ENCODE measurements around the gene RIPPLY1. TPM values are rescaled to one million over a fixed set of nuclear protein-coding genes. Genes with fewer than 3 reads are reported as not detected.

RIPPLY1 gene
- total and polyA plus RNA-seq, 3 experiments from 2014 or later, result not detected

DNA sequence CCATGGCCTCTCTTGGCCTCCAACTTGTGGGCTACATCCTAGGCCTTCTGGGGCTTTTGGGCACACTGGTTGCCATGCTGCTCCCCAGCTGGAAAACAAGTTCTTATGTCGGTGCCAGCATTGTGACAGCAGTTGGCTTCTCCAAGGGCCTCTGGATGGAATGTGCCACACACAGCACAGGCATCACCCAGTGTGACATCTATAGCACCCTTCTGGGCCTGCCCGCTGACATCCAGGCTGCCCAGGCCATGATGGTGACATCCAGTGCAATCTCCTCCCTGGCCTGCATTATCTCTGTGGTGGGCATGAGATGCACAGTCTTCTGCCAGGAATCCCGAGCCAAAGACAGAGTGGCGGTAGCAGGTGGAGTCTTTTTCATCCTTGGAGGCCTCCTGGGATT lies 25.1 kb upstream of the RIPPLY1 start:
- CTCF ChIA-PET, result no interaction called here

GRCh38 chrX:106927700-106928099 lies 24.6 kb upstream of the RIPPLY1 start:
- Mint-ChIP-seq H3K27me3 (no peaks in the 10 kb centered on the region), H3K9me3 (no peaks in the 10 kb centered on the region), H3K27ac (no peak overlapping the region), H3K36me3 (no peaks in the 10 kb centered on the region), H3K4me3 (no peak overlapping the region), H3K4me1 (no peaks in the 10 kb centered on the region)
- no peaks in the 10 kb centered on the region for H3K27me3 ChIP-seq (ENCODE audit: insufficient read depth, low read length, poor library complexity, severe bottlenecking)
- DNase-seq, result no peak
- CTCF ChIA-PET, result no interaction called here
- H3K36me3 ChIP-seq (ENCODE audit: insufficient read depth, low read length), result no peaks in the 10 kb centered on the region
- no peak overlapping the region for H3K27ac ChIP-seq (ENCODE audit: low read depth, low read length)
- POLR2A ChIA-PET, result no interaction called here
- no peaks in the 10 kb centered on the region for H3K4me1 ChIP-seq (ENCODE audit: insufficient read depth, low read length)
- H3K9me3 ChIP-seq (ENCODE audit: low read length), result no peaks in the 10 kb centered on the region
- H3K4me3 ChIP-seq (ENCODE audit: low read length), result no peak overlapping the region

More for the DNA sequence above, 25.1 kb upstream of the RIPPLY1 start:
- no peak overlapping the region for H3K27ac ChIP-seq (ENCODE audit: low read depth, low read length)
- H3K36me3 Mint-ChIP-seq, result no peaks in the 10 kb centered on the region
- no peak for DNase-seq
- H3K4me3 Mint-ChIP-seq, result no peak overlapping the region
- no peaks in the 10 kb centered on the region for H3K9me3 ChIP-seq (ENCODE audit: low read length)
- POLR2A ChIA-PET, result no interaction called here
- H3K36me3 ChIP-seq (ENCODE audit: insufficient read depth, low read length), result no peaks in the 10 kb centered on the region
- no peaks in the 10 kb centered on the region for H3K9me3 Mint-ChIP-seq
- H3K27ac Mint-ChIP-seq, result no peak overlapping the region
- peaks cover 0 to 2% of the 10 kb centered on the region in 2 donors for H3K27me3 Mint-ChIP-seq
- no peaks in the 10 kb centered on the region for H3K27me3 ChIP-seq (ENCODE audit: insufficient read depth, low read length, poor library complexity, severe bottlenecking)
- no peaks in the 10 kb centered on the region for H3K4me1 ChIP-seq (ENCODE audit: insufficient read depth, low read length)
- H3K4me3 ChIP-seq (ENCODE audit: low read length), result no peak overlapping the region
- no peaks in the 10 kb centered on the region for H3K4me1 Mint-ChIP-seq

GRCh38 chrX:106927023-106927422 lies 23.9 kb upstream of the RIPPLY1 start:
- H3K4me3 Mint-ChIP-seq, result no peak overlapping the region
- Histone ChIP-seq H3K27ac (ENCODE audit: low read depth, low read length) (no peak overlapping the region), H3K36me3 (ENCODE audit: insufficient read depth, low read length) (no peaks in the 10 kb centered on the region), H3K4me1 (ENCODE audit: insufficient read depth, low read length) (no peaks in the 10 kb centered on the region), H3K27me3 (ENCODE audit: insufficient read depth, low read length, poor library complexity, severe bottlenecking) (no peaks in the 10 kb centered on the region), H3K9me3 (ENCODE audit: low read length) (no peaks in the 10 kb centered on the region), H3K4me3 (ENCODE audit: low read length) (no peak overlapping the region)
- H3K9me3 Mint-ChIP-seq, result no peaks in the 10 kb centered on the region
- no peak for DNase-seq
- no peaks in the 10 kb centered on the region for H3K36me3 Mint-ChIP-seq
- H3K27ac Mint-ChIP-seq, result no peak overlapping the region
- H3K27me3 Mint-ChIP-seq, result no peaks in the 10 kb centered on the region
- POLR2A ChIA-PET, result no interaction called here
- no peaks in the 10 kb centered on the region for H3K4me1 Mint-ChIP-seq
- CTCF ChIA-PET, result no interaction called here

GRCh38 chrX:106921637-106922036 lies 18.5 kb upstream of the RIPPLY1 start:
- peaks cover 17% of the 10 kb centered on the region for H3K4me1 ChIP-seq (ENCODE audit: insufficient read depth, low read length)
- H3K36me3 ChIP-seq (ENCODE audit: insufficient read depth, low read length), result no peaks in the 10 kb centered on the region
- no peak overlapping the region for H3K4me3 Mint-ChIP-seq
- POLR2A ChIA-PET, result no interaction called here
- H3K36me3 Mint-ChIP-seq, result no peaks in the 10 kb centered on the region
- H3K4me1 Mint-ChIP-seq, result peaks cover 17 to 21% (median 20%) of the 10 kb centered on the region in 3 donors
- no peak overlapping the region for H3K4me3 ChIP-seq (ENCODE audit: low read length)
- no peaks in the 10 kb centered on the region for H3K9me3 Mint-ChIP-seq
- no peak for DNase-seq
- CTCF ChIA-PET, result no interaction called here
- peaks cover 0 to 5% of the 10 kb centered on the region in 2 donors for H3K27me3 Mint-ChIP-seq
- no peak overlapping the region for H3K27ac Mint-ChIP-seq
- no peak overlapping the region for H3K27ac ChIP-seq (ENCODE audit: low read depth, low read length)
- H3K9me3 ChIP-seq (ENCODE audit: low read length), result no peaks in the 10 kb centered on the region
- no peaks in the 10 kb centered on the region for H3K27me3 ChIP-seq (ENCODE audit: insufficient read depth, low read length, poor library complexity, severe bottlenecking)

DNA sequence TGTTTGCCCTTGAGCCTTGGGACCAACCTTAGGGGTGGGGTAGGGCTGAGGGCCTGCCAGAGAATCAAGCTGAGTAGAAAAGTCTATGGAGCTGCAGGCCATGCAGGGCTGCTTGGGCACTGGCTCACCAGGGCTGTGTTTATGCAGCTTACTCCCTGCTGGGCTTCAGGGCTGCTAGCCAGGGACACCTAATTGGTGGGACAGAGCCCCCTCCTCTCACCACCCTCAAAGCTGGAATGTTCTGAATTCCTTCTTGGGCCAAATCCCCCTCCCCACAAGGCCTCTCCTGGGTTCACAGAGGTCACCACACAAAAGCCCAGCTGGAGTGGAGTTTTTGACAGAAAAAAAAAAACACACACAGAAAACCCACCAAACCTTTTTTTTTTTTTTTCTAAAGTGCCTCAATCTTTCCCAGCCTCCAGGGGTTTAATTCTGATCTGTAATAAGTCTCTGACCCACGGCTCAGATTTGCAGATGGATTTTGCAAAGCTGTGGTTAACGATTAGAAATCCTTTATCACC lies 16.9 kb upstream of the RIPPLY1 start, which contains the start of gene CLDN2:
Gene CLDN2 (plus strand): TSS at position 471 of the 521 bp plus-strand sequence. CDS start 7,827 bp downstream, outside the sequence.
- H3K9me3 Mint-ChIP-seq, result no peaks in the 10 kb centered on the region
- Histone ChIP-seq H3K4me1 (ENCODE audit: insufficient read depth, low read length) (peaks cover 17% of the 10 kb centered on the region), H3K27me3 (ENCODE audit: insufficient read depth, low read length, poor library complexity, severe bottlenecking) (no peaks in the 10 kb centered on the region), H3K27ac (ENCODE audit: low read depth, low read length) (no peak within 1 kb of the TSS), H3K9me3 (ENCODE audit: low read length) (no peaks in the 10 kb centered on the region), H3K36me3 (ENCODE audit: insufficient read depth, low read length) (no peaks in the 10 kb centered on the region), H3K4me3 (ENCODE audit: low read length) (no peak within 1 kb of the TSS)
- H3K27me3 Mint-ChIP-seq, result peaks cover 9 to 12% of the 10 kb centered on the region in 2 donors
- H3K36me3 Mint-ChIP-seq, result no peaks in the 10 kb centered on the region
- H3K27ac Mint-ChIP-seq, result no peak within 1 kb of the TSS
- H3K4me3 Mint-ChIP-seq, result no peak within 1 kb of the TSS
- no peak for DNase-seq
- POLR2A ChIA-PET, result no interaction called here
- peaks cover 17 to 26% (median 20%) of the 10 kb centered on the region in 3 donors for H3K4me1 Mint-ChIP-seq
- CTCF ChIA-PET, result no interaction called here

DNA sequence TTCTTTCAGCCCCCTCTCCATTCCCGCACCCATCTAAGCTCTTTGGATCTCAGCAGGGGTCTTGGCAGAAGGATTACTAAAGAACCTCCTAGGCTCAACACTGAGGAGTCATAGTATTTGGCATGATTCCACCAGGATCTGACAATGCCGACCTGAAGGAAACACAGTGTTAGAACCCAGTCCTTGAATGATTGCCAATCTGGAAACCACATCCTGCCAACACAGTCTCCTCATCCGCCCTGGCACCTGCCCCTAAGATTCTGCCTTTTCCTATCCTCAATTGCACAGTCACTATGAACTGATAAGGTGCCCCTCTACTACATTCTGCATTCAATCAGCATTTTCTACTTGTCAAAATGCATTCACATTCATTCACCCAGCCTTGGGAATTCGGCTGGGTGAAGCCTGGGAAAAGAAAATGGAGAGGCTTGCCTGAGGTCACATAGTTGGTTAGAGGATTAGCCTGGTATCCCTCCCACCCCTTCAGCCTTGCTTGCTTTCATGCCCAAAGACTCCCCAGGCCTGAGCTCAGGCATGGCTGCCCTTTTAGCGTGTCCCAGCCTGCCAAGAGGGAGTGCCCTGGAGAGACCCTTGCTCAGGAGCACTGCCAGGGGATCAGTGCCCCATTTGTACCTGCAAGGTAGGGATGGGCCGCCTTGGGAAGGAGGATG lies 14.8 kb upstream of the RIPPLY1 start:
- Mint-ChIP-seq H3K36me3 (no peaks in the 10 kb centered on the region), H3K9me3 (no peaks in the 10 kb centered on the region), H3K4me3 (peak overlapping the region in 6 of 7 donors; percentile 13 to 79 (median 43)), H3K4me1 (peaks cover 17 to 26% (median 20%) of the 10 kb centered on the region in 3 donors), H3K27me3 (peaks cover 9 to 17% of the 10 kb centered on the region in 2 donors), H3K27ac (peak overlapping the region in 4 of 8 donors; percentile 6 to 49 (median 16))
- ChIA-PET POLR2A (no interaction called here), CTCF (no interaction called here)
- no peak overlapping the region for H3K27ac ChIP-seq (ENCODE audit: low read depth, low read length)
- no peaks in the 10 kb centered on the region for H3K9me3 ChIP-seq (ENCODE audit: low read length)
- no peaks in the 10 kb centered on the region for H3K36me3 ChIP-seq (ENCODE audit: insufficient read depth, low read length)
- peak overlapping the region; percentile 4 for H3K4me3 ChIP-seq (ENCODE audit: low read length)
- peak in 2 of 5 donors; percentile 16 to 35 for DNase-seq
- peaks cover 17% of the 10 kb centered on the region for H3K4me1 ChIP-seq (ENCODE audit: insufficient read depth, low read length)
- H3K27me3 ChIP-seq (ENCODE audit: insufficient read depth, low read length, poor library complexity, severe bottlenecking), result no peaks in the 10 kb centered on the region

DNA sequence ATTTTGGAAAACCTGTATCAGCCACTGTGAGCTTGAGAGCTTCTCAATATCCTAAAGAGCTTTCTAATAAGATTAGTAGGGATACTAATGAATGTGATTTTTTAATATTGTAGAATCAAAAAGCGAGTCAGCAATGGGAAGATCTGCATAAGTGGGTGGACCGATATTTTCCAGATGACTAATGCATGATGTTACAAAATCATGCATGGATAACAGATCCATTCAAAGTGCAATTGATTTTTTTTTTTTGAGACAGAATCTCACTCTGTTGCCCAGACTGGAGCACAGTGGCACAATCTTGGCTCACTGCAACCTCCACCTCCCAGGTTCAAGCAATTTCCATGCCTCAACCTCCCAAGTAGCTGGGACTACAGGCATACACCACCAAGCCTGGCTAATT lies 9.7 kb upstream of the RIPPLY1 start:
- Mint-ChIP-seq H3K4me1 (peaks cover 11 to 16% (median 11%) of the 10 kb centered on the region in 3 donors), H3K9me3 (no peaks in the 10 kb centered on the region), H3K4me3 (no peak overlapping the region), H3K27ac (no peak overlapping the region), H3K27me3 (peaks cover 9 to 24% of the 10 kb centered on the region in 2 donors), H3K36me3 (no peaks in the 10 kb centered on the region)
- Histone ChIP-seq H3K4me3 (ENCODE audit: low read length) (no peak overlapping the region), H3K9me3 (ENCODE audit: low read length) (no peaks in the 10 kb centered on the region), H3K27ac (ENCODE audit: low read depth, low read length) (no peak overlapping the region), H3K36me3 (ENCODE audit: insufficient read depth, low read length) (no peaks in the 10 kb centered on the region), H3K4me1 (ENCODE audit: insufficient read depth, low read length) (peaks cover 10% of the 10 kb centered on the region), H3K27me3 (ENCODE audit: insufficient read depth, low read length, poor library complexity, severe bottlenecking) (no peaks in the 10 kb centered on the region)
- ChIA-PET POLR2A (no interaction called here), CTCF (no interaction called here)
- DNase-seq, result no peak

- POLR2A ChIA-PET, result no interaction called here
- no peaks in the 10 kb centered on the region for H3K27me3 ChIP-seq (ENCODE audit: insufficient read depth, low read length, poor library complexity, severe bottlenecking)
- Mint-ChIP-seq H3K9me3 (no peaks in the 10 kb centered on the region), H3K4me1 (no peaks in the 10 kb centered on the region), H3K36me3 (no peaks in the 10 kb centered on the region), H3K27ac (peak overlapping the region in 1 of 8 donors; percentile 12), H3K27me3 (peaks cover 0 to 11% of the 10 kb centered on the region in 2 donors), H3K4me3 (no peak overlapping the region)
- H3K4me1 ChIP-seq (ENCODE audit: insufficient read depth, low read length), result no peaks in the 10 kb centered on the region
- no peaks in the 10 kb centered on the region for H3K9me3 ChIP-seq (ENCODE audit: low read length)
- H3K27ac ChIP-seq (ENCODE audit: low read depth, low read length), result no peak overlapping the region
- no peak overlapping the region for H3K4me3 ChIP-seq (ENCODE audit: low read length)
- no peak for DNase-seq
- no peaks in the 10 kb centered on the region for H3K36me3 ChIP-seq (ENCODE audit: insufficient read depth, low read length)
- CTCF ChIA-PET, result interaction anchor here (1.4 kb wide), 1 partner anchor 9 kb away, joined by 4 read pairs; no protein-coding TSS in a partner anchor
Measured at GRCh38 chrX:106906361-106906760, 3.2 kb upstream of the RIPPLY1 start.
